ENCODE results near the gene RASGRP1. TPM values are rescaled to one million over a fixed set of nuclear protein-coding genes. Genes with fewer than 3 reads are reported as not detected.

The RASGRP1 gene
- total RNA-seq, 1 experiment from 2014 or later: 0.39 TPM

GRCh38 chr15:38520035-38520434 lies 44.6 kb downstream of the RASGRP1 start:
- Histone ChIP-seq H3K4me1 (replicated peaks; ENCODE audit: insufficient read depth) (no peaks in the 10 kb centered on the region), H3F3A (ENCODE audit: insufficient read depth, low read depth) (no peaks in the 10 kb centered on the region), H3K9me3 (ENCODE audit: insufficient read depth, low read depth) (no peaks in the 10 kb centered on the region), H4K20me1 (ENCODE audit: insufficient read depth) (no peaks in the 10 kb centered on the region), H3K36me3 (ENCODE audit: low read depth) (no peaks in the 10 kb centered on the region), H3K79me2 (ENCODE audit: low read depth) (no peaks in the 10 kb centered on the region), H3K4me2 (no peak overlapping the region), H3K27ac (no peak overlapping the region), H3K27me3 (ENCODE audit: insufficient read depth, low read depth) (no peaks in the 10 kb centered on the region), H2AFZ (no peak overlapping the region), H3K4me3 (no peak overlapping the region), H3K9me2 (ENCODE audit: insufficient read depth) (no peaks in the 10 kb centered on the region)
- no peak for TF ChIP-seq CTCF (conservative IDR thresholded peaks at IDR 0.05)
- TF ChIP-seq EZH2 (IDR thresholded peaks at IDR 0.05; ENCODE audit: low read depth): no peak
- CTCF ChIA-PET: no interaction called here
- intact Hi-C loops (cut with micrococcal nuclease; ENCODE audit: unreplicated experiment): no loop called here
- no TSS peak for BruUV-seq (replicated peaks)
- POLR2A ChIA-PET (ENCODE audit: unreplicated experiment): no interaction called here
- no peak for DNase-seq

- Histone ChIP-seq H3K4me3 (no peak overlapping the region), H4K20me1 (ENCODE audit: insufficient read depth) (no peaks in the 10 kb centered on the region), H3K27ac (no peak overlapping the region), H3K9me2 (ENCODE audit: insufficient read depth) (no peaks in the 10 kb centered on the region), H3K9me3 (ENCODE audit: insufficient read depth, low read depth) (no peaks in the 10 kb centered on the region), H3F3A (ENCODE audit: insufficient read depth, low read depth) (no peaks in the 10 kb centered on the region), H2AFZ (no peak overlapping the region), H3K27me3 (ENCODE audit: insufficient read depth, low read depth) (no peaks in the 10 kb centered on the region), H3K4me1 (replicated peaks; ENCODE audit: insufficient read depth) (no peaks in the 10 kb centered on the region), H3K79me2 (ENCODE audit: low read depth) (no peaks in the 10 kb centered on the region), H3K36me3 (ENCODE audit: low read depth) (no peaks in the 10 kb centered on the region), H3K4me2 (no peak overlapping the region)
- CTCF ChIA-PET: no interaction called here
- TF ChIP-seq CTCF (conservative IDR thresholded peaks at IDR 0.05): no peak
- TF ChIP-seq EZH2 (IDR thresholded peaks at IDR 0.05; ENCODE audit: low read depth): no peak
- intact Hi-C loops (cut with micrococcal nuclease; ENCODE audit: unreplicated experiment): no loop called here
- BruUV-seq (replicated peaks): no TSS peak
- POLR2A ChIA-PET (ENCODE audit: unreplicated experiment): no interaction called here
- DNase-seq: no peak
These were observed 46.5 kb downstream of the RASGRP1 start for GRCh38 chr15:38518084-38518483.

- H2AFZ ChIP-seq: no peak overlapping the region
- TF ChIP-seq CTCF (conservative IDR thresholded peaks at IDR 0.05) (no peak), EZH2 (IDR thresholded peaks at IDR 0.05; ENCODE audit: low read depth) (no peak)
- intact Hi-C loops (cut with micrococcal nuclease; ENCODE audit: unreplicated experiment): no loop called here
- no peaks in the 10 kb centered on the region for H3K79me2 ChIP-seq (ENCODE audit: low read depth)
- H3K4me2 ChIP-seq: no peak overlapping the region
- BruUV-seq (replicated peaks): no TSS peak
- no peak for DNase-seq
- no peak overlapping the region for H3K4me3 ChIP-seq
- no peaks in the 10 kb centered on the region for H3K36me3 ChIP-seq (ENCODE audit: low read depth)
- no peaks in the 10 kb centered on the region for H3K9me3 ChIP-seq (ENCODE audit: insufficient read depth, low read depth)
- CTCF ChIA-PET: interaction anchor here (0.8 kb wide), 1 partner anchor 173 kb away, joined by 3 read pairs; no protein-coding TSS in a partner anchor
- no peaks in the 10 kb centered on the region for H3K4me1 ChIP-seq (replicated peaks; ENCODE audit: insufficient read depth)
- no peak overlapping the region for H3K27ac ChIP-seq
- POLR2A ChIA-PET (ENCODE audit: unreplicated experiment): no interaction called here
- H3F3A ChIP-seq (ENCODE audit: insufficient read depth, low read depth): no peaks in the 10 kb centered on the region
- no peaks in the 10 kb centered on the region for H3K27me3 ChIP-seq (ENCODE audit: insufficient read depth, low read depth)
- H3K9me2 ChIP-seq (ENCODE audit: insufficient read depth): no peaks in the 10 kb centered on the region
- no peaks in the 10 kb centered on the region for H4K20me1 ChIP-seq (ENCODE audit: insufficient read depth)
These were observed 47.2 kb downstream of the RASGRP1 start for GRCh38 chr15:38517312-38517975.

All from PC-9 (cell line).